ENCODE results near the gene RNF125. TPM values are rescaled to one million over a fixed set of nuclear protein-coding genes. Genes with fewer than 3 reads are reported as not detected.

RNF125 gene
- total RNA-seq, 4 donors from 2014 or later, result 7.3 to 24.3 (median 14.0) TPM

GRCh38 chr18:32096946-32097345, 78.3 kb downstream of the RNF125 start:
- DNase-seq (ENCODE audit: low spot score) (no peak), ATAC-seq (ENCODE audit: low FRiP score) (no peak)
- no peak for TF ChIP-seq CTCF (IDR thresholded peaks at IDR 0.05)

- DNase-seq (ENCODE audit: low spot score), result no peak
- no peak for TF ChIP-seq CTCF (IDR thresholded peaks at IDR 0.05)
- ATAC-seq (ENCODE audit: low FRiP score), result no peak
Measured at GRCh38 chr18:32104516-32104915, 85.9 kb downstream of the RNF125 start.

- no peak for TF ChIP-seq CTCF (IDR thresholded peaks at IDR 0.05)
- no peak for DNase-seq (ENCODE audit: low spot score)
- ATAC-seq (ENCODE audit: low FRiP score), result no peak
Measured at GRCh38 chr18:32110005-32110404, 91.4 kb downstream of the RNF125 start.

GRCh38 chr18:32111706-32112105, 93.1 kb downstream of the RNF125 start:
- ATAC-seq (ENCODE audit: low FRiP score), result no peak
- DNase-seq (ENCODE audit: low spot score), result no peak
- TF ChIP-seq CTCF (IDR thresholded peaks at IDR 0.05), result no peak

GRCh38 chr18:32112826-32113225, 94.2 kb downstream of the RNF125 start:
- DNase-seq (ENCODE audit: low spot score) (no peak), ATAC-seq (ENCODE audit: low FRiP score) (no peak)
- no peak for TF ChIP-seq CTCF (IDR thresholded peaks at IDR 0.05)

GRCh38 chr18:32114293-32114942, 95.8 kb downstream of the RNF125 start:
- no peak for TF ChIP-seq CTCF (IDR thresholded peaks at IDR 0.05)
- no peak for DNase-seq (ENCODE audit: low spot score)
- no peak for ATAC-seq (ENCODE audit: low FRiP score)

- TF ChIP-seq CTCF (IDR thresholded peaks at IDR 0.05), result no peak
- no peak for ATAC-seq (ENCODE audit: low FRiP score)
Measured at GRCh38 chr18:32122039-32122438, 103.4 kb downstream of the RNF125 start.

More at GRCh38 chr18:32122039-32122438, 103.4 kb downstream of the RNF125 start:
- DNase-seq (ENCODE audit: low spot score), result no peak
